ENCODE results near the gene IFT172.

GRCh38 chr2:27416151-27416550 lies 73.4 kb downstream of the IFT172 start:
- TF ChIP-seq EZH2phosphoT487 (IDR thresholded peaks at IDR 0.05; ENCODE audit: insufficient read depth, low read depth) (no peak), EZH2 (IDR thresholded peaks at IDR 0.05; ENCODE audit: insufficient read depth, poor library complexity, severe bottlenecking) (no peak)
